AG04449 (cell line): ENCODE results near the gene AFAP1L2.

ENCODE experiments used
- CTCF ChIA-PET: fragments of 350-600 bp; formaldehyde crosslinking; extraction: SDS; loops from one replicate; lab custom pipeline; 2021; ENCODE audit warnings: antibody characterized with exemption; lab: Yijun Ruan, JAX
- POLR2A ChIA-PET: fragments of 400-600, 350-600 bp; formaldehyde crosslinking; extraction: SDS; loops from one replicate; lab custom pipeline; 2020; ENCODE audit warnings: antibody characterized with exemption, inconsistent platforms; lab: Yijun Ruan, JAX
- DNase-seq: peaks from one replicate; pipeline ENCODE4 v3.0.0-alpha.2; 2010; ENCODE audit warnings: low read depth, low spot score
- H3K4me3 ChIP-seq: 2 replicates; pipeline ENCODE4 v1.5.1; 2011; ENCODE audit warnings: low read depth, mild to moderate bottlenecking, control low read depth, low read length
- TF ChIP-seq, protein P1 (sequence below): IDR thresholded peaks from one replicate; pipeline ENCODE4 v1.5.1; 2011; ENCODE audit warnings: mild to moderate bottlenecking, moderate library complexity, low read length, control low read depth, inconsistent platforms; ENCODE audit not compliant: insufficient read depth; ENCODE audit errors: missing control alignments

The AFAP1L2 gene

DNA sequence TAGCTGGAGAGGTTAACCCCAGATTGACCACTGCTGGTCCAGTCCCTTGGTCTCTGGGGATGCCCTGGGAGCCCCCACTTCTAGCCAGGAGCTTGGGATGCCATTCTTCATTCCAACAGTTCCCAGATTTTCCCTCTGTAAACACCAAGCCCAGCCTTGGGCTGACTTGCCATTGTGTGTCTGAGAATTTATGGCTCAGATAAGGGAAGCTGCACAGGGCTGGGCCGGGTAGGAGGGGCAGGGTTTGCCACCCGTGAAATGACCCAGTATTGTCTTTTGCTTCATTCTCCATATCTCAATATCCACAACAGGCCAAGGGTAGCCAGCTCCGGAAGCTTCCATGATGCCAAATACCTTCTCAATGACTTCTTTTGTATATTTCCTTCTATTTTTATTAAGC is 32.1 kb downstream of the AFAP1L2 start:
- TF ChIP-seq, protein P1, sequence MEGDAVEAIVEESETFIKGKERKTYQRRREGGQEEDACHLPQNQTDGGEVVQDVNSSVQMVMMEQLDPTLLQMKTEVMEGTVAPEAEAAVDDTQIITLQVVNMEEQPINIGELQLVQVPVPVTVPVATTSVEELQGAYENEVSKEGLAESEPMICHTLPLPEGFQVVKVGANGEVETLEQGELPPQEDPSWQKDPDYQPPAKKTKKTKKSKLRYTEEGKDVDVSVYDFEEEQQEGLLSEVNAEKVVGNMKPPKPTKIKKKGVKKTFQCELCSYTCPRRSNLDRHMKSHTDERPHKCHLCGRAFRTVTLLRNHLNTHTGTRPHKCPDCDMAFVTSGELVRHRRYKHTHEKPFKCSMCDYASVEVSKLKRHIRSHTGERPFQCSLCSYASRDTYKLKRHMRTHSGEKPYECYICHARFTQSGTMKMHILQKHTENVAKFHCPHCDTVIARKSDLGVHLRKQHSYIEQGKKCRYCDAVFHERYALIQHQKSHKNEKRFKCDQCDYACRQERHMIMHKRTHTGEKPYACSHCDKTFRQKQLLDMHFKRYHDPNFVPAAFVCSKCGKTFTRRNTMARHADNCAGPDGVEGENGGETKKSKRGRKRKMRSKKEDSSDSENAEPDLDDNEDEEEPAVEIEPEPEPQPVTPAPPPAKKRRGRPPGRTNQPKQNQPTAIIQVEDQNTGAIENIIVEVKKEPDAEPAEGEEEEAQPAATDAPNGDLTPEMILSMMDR = no peak
- H3K4me3 ChIP-seq = no peak overlapping the region
- CTCF ChIA-PET = no interaction called here
- DNase-seq = no peak
- POLR2A ChIA-PET = no interaction called here

DNA sequence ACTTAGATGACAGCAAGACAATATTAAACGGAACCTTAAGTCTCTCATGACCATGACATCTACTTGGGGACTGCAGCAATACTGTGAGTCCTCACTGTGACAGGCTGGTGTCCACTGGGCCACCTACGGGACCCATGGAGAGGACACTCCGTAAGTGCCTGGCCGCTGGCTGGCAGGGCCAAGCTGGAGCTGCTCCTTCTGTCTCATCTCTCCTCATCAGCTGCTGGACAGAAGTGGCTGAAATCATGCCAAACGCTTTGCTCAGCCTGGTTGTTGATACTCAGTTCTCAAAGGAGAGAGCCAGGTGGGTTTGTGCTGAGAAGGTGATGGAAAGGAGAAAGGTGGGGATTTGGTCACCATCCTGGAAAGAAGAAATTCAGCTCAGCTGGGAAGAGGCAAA is 33.3 kb downstream of the AFAP1L2 start:
- ChIA-PET CTCF (no interaction called here), POLR2A (no interaction called here)
- no peak for DNase-seq
- TF ChIP-seq, protein P1 = no peak
- no peak overlapping the region for H3K4me3 ChIP-seq

DNA sequence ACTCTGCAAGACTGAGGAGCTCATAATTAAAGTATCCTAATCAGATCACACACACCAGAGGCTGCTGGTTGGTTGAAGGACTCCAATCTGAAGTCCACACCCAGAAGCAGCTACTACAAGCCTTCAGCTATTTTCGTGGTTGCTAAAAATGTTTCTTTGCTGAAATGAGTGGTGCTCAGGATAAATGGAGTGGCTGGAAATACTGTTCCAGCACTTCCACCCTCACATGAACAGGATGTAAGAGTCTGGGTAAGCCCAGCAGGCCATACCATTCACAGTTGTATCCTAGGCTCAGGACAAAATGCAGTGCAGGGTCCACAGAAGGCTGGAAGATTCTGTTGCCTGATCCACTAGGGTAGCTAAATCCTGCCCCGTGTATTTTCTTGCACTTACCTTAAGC is 34.1 kb downstream of the AFAP1L2 start:
- ChIA-PET POLR2A (no interaction called here), CTCF (no interaction called here)
- DNase-seq = no peak
- H3K4me3 ChIP-seq = no peak overlapping the region
- TF ChIP-seq, protein P1 = no peak

DNA sequence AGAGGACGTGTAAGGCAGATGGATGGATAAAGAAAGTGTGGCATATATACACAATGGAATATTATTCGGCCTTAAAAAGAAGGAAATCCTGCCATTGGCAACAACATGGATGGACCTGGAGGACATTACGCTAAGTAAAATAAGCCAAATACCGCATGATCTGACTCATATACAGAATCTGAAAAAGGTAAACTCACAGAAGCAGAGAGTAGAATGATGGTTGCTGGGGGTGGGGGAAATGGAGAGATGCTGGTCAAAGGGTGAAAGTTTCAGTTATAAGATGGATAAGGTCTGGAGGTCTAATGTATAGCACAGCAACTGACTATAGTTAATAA is 36.3 kb downstream of the AFAP1L2 start:
- DNase-seq = no peak
- TF ChIP-seq, protein P1 = no peak
- CTCF ChIA-PET = no interaction called here
- POLR2A ChIA-PET = no interaction called here
- no peak overlapping the region for H3K4me3 ChIP-seq

DNA sequence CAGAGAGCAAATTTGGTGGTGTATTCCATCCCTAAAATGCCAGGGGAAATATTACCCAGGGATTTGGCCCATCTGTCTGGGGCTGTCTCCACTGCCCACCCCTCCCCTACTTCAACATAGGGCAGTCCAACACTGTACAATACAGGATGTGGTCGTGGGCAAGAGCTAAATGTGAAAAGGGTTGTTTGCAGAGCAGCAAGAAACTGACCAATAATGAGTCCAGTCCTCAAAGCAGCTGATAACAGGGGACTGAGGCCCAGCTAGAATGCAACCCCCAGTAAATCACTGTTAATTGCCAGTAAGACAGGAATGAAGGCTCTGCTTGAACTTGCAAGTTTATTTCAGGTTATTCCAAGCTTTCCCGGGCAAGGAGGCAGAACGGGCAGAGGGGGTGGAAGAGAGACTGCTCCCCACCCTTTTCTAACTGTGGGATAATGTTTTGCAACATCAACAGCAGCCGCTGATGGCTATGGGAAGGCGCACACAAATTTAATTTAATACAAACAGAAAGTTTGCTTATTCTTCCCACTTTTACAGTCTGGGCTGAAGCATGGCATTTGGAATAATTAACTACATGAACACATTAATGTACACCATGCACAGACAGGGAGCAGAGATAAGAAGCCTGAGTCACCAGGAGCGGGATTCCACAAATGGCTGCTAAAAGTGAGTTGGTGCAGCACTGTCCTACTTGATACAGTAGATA is 36.8 kb downstream of the AFAP1L2 start:
- ChIA-PET CTCF (no interaction called here), POLR2A (no interaction called here)
- no peak overlapping the region for H3K4me3 ChIP-seq
- TF ChIP-seq, protein P1 = no peak
- DNase-seq = no peak

DNA sequence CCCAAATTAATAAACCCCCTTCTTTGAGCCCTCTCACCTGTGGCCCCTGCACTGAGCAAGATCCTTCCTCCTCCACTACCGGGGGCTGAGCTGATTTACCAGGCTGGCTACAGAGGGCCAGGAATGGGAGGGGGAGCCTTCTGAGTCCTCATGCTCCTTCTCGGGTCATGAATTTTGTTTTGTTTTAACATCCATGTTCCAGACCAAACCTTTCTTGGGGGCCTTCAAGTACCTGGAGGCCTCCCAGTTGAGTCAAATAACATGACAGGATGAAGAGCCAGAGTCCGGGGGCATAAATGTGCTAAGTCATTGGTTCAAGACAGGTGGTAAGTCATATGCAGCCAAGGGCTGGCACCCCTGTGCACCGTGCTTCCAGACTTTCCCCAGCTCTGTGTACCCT is 39.6 kb downstream of the AFAP1L2 start:
- no peak overlapping the region for H3K4me3 ChIP-seq
- no peak for DNase-seq
- ChIA-PET CTCF (no interaction called here), POLR2A (no interaction called here)
- TF ChIP-seq, protein P1 = no peak
